ENCODE data around the gene MON2.
"Not testable (repeated sequence)": the region's sequence is repeated elsewhere in the genome, so short reads cannot be mapped to it uniquely, and the experiment has no call there.

The MON2 gene
- 94.1 to 163 (median 139) reads per million in 4 donors for total RNA-seq

GRCh38 chr12:62466594-62467491 is at the start of gene MON2:
MON2 (plus strand) TSS chr12:62466826; CDS start chr12:62467208, 382 bp downstream.
- peak; percentile 78 to 87 (median 83) for DNase-seq

GRCh38 chr12:62426089-62426488 is 40.5 kb upstream of the MON2 start:
- DNase-seq = no peak

GRCh38 chr12:62429457-62429856 is 37.2 kb upstream of the MON2 start:
- no peak for DNase-seq

- no peak for DNase-seq
Measured at GRCh38 chr12:62434494-62435302, 31.9 kb upstream of the MON2 start.

GRCh38 chr12:62435303-62436163 is 31.1 kb upstream of the MON2 start:
- DNase-seq = peak; percentile 6 to 32 (median 6)

GRCh38 chr12:62436164-62436503 is 30.5 kb upstream of the MON2 start:
- DNase-seq = no peak

GRCh38 chr12:62438098-62438692 is 28.4 kb upstream of the MON2 start:
- peak; percentile 10 to 49 (median 27) for DNase-seq

GRCh38 chr12:62446754-62447452 is 19.7 kb upstream of the MON2 start:
- DNase-seq = no peak

- no peak for DNase-seq
Measured at GRCh38 chr12:62448436-62448835, 18.2 kb upstream of the MON2 start.

- not testable (repeated sequence) for DNase-seq
Measured at GRCh38 chr12:62455429-62455828, 11.2 kb upstream of the MON2 start.

GRCh38 chr12:62458626-62459025 is 8.0 kb upstream of the MON2 start:
- no peak for DNase-seq

- DNase-seq = no peak
Measured at GRCh38 chr12:62459976-62460375, 6.7 kb upstream of the MON2 start.

GRCh38 chr12:62461171-62461837 is 5.3 kb upstream of the MON2 start:
- DNase-seq = not testable (repeated sequence)

- not testable (repeated sequence) for DNase-seq
Measured at GRCh38 chr12:62463252-62463651, 3.4 kb upstream of the MON2 start.

- DNase-seq = peak in 2 of 5 donors; percentile 5 to 9
Measured at GRCh38 chr12:62466018-62466593, 520 bp upstream of the MON2 start.

GRCh38 chr12:62468397-62468796 is 1.8 kb downstream of the MON2 start:
- no peak for DNase-seq

GRCh38 chr12:62468935-62469334 is 2.3 kb downstream of the MON2 start:
- DNase-seq = no peak

- no peak for DNase-seq
Measured at GRCh38 chr12:62469704-62470103, 3.1 kb downstream of the MON2 start.

GRCh38 chr12:62471734-62472133 is 5.1 kb downstream of the MON2 start:
- no peak for DNase-seq

GRCh38 chr12:62472472-62472871 is 5.8 kb downstream of the MON2 start:
- no peak for DNase-seq
